CD4-positive, alpha-beta T cell treated with Interleukin-10 for 1 hour (primary cell): ENCODE measurements around the gene PEAK3.

Source experiments
- DNase-seq: peaks from one replicate; pipeline ENCODE4 v3.0.0-alpha.2; 2020

The PEAK3 gene

DNA sequence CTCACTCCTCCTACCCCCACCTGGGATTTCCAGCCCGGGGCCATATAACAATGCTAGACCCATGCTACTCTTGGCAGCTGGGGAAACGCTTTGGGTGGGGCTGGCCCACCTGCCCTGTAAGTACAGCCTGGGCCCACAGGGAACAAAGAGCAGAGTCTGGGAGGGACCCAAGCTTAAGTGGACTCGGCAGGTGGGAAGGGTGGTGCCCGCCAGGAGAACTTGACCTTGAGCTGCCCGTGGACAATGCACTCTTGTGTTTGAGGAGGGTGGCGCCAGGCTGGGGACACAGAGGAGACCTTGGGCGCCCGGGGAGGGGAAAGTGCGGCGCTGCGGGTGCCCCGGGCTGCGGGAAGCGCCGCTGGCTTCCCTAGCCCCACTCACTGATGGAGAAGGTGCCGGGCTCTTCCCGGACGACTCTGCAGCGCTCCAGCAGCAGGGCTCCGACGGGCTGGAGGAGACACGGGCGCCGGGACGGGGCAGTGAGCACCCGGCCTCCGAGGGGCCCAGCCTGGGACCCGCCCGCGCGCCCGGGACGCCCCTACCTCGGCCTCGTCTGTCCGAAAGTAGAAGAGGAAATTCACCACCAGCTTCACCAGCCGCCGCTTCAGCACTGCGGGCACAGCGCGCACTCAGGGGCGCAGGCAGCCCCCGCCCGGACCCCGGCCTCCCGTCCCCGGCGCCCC lies 46.5 kb downstream of the PEAK3 start:
- DNase-seq, result no peak

DNA sequence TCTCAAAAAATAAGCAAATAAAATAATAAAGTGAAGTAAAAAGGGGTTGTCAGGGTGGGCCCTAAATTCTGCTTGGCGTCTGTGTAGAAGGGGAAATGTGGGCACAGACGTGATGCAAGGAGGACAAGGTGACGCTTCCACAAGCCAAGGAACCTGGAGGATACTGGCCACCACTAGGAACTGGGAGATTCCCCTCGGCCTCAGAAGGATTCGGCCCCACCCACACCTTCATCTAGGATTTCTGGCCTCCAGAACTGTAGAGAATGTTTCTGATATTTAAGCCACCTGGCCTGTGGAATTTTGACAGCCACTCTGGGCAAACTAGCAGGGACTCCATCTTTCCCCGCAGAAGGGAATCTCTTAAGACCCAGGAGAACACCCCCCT lies 47.0 kb downstream of the PEAK3 start:
- no peak for DNase-seq

DNA sequence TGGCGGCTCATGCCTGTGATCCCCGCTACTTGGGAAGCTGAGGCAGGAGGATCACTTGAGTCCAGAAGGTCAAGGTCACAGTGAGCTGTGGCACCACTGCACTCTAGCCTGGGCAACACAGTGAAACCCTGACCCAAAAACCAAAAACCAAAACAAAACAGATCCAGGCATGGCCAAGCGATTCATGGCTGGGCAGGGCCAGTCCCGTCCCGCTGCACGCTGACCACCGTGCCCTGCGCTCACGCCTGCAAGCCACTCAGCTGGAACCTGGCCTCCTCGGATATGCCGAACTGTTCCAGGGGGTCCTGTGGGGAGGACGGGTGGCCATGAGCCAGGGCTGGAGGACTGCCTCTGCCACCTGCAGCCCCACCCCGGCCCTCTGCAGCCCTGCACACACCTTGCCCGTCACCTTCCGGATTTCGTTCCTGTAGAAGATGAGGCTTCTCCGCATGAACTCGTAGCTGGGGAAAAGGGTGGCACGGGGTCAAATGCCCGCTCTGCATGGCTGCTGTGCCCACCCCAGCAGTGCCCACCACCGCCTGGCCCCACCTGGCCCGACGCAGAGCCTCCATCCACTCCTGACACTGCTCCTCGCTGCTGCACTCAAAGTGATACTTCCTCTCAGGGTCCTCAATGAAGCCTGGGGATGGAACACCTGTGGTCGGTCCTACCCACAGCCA lies 48.2 kb downstream of the PEAK3 start:
- no peak for DNase-seq

DNA sequence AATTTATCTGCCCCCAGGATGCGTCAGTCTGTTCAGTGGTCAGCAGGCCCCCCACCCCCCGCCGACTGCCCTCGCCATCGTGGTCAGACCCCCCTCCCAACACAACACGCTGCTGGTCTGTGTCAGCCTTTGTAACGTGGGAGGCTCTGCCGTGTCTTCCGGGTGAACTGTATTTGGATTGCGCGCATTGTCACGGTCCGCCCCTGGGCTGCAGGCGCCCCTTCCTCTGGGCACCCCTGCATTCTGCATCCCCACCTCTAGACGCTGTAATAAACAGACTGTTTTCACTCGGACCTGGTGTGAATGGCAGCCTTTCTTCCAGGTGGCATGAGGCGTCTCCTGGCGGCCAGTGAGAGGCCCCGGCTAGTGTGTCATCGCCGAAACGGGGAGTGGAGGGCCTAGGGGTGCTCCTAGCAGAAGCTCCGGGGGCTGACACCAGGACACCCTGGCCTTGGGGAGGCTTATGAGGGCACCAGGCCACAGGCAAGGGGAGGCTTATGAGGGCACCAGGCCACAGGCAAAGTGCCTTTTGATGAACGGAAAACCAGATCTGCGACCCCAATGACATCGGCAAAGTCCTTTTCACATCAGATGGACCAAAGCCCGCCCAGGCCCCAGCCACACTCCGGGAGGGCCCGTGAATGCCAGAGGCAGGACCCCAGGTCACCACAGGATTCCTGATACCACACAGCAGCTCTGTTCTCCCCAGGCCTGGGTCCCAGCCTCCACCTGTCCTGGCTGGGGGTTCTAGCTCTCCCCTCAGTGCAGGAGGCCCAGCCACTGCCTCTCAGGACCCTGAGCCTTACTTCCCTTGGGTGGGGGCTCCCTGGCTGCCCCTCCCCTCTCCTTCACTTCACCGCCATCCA lies 49.5 kb downstream of the PEAK3 start:
- DNase-seq, result no peak

DNA sequence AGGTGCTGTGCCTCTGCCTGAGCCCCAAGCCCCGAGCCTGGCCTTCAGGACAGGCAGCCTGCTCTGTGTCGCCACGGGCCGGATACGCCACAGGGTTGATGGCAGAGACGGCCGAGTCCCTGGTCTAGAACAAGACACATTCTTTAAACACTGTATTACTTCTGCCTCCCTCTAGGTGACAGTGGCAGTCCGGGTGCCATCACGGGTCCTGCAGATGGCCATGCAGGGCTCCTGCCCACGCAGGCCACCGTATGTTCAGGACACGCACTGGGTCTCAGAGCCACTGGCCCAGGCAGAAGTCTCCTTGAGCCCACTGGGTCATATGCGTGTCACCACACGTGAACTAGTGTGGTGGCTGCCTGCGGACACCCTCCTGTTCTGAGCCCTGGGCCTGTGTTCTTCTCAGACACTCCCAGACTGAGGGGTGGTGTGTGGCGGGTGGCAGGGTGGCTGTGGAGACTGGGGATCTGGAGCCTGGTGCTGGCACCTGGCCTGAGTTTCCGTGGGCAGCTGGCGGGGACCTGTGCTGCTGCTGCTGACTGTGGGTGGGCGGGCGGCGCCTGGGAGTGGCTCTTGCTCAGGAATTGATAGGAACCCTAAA lies 50.3 kb downstream of the PEAK3 start:
- DNase-seq, result no peak

- DNase-seq, result no peak
These were observed 51.0 kb downstream of the PEAK3 start for GRCh38 chr19:2230807-2231533.

GRCh38 chr19:2230033-2230531 lies 51.9 kb downstream of the PEAK3 start:
- no peak for DNase-seq

- DNase-seq, result no peak
These were observed 52.6 kb downstream of the PEAK3 start for GRCh38 chr19:2229103-2230032.

DNA sequence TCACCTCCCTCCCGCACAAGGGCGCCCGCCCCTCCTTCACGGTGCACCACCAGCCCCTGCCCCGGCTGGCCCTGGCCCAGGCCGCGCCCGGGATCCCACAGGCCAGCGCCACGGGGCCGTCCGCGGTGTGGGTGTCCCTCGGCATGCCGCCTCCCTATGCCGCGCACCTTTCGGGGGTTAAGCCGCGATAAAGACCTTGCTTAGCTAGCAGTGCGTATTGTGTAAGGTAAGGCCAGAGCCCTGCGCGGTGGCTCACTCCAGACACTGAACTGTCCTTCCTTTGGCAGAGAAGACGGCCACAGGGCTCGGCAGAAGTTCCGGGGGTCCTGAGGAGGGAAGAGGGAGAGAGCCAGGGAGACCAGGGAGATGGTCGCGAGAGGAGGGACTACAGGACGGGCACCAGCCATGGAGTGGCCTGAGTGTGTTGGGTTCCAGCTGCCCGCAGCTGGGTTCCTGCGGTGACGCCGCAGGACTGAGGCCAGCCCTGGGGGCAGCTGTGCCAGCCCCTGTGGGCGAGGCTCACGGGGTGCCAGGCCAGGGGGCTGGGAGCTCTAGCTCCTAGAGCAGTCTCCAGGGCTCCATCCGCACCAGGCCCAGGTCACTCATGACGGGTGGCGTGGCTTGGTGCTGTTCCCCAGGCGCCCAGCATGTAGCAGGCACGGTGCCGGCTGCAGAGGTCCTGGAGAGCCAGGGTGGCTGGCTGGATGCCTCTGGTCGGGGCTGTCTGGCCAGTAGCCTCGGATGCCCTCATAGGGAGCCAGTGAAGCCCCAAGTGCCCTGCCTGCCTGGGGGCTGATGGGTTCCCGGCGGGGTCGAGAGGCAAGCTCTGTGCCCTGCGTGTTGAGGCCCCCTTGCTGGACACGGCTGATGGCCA lies 53.6 kb downstream of the PEAK3 start:
- no peak for DNase-seq

DNA sequence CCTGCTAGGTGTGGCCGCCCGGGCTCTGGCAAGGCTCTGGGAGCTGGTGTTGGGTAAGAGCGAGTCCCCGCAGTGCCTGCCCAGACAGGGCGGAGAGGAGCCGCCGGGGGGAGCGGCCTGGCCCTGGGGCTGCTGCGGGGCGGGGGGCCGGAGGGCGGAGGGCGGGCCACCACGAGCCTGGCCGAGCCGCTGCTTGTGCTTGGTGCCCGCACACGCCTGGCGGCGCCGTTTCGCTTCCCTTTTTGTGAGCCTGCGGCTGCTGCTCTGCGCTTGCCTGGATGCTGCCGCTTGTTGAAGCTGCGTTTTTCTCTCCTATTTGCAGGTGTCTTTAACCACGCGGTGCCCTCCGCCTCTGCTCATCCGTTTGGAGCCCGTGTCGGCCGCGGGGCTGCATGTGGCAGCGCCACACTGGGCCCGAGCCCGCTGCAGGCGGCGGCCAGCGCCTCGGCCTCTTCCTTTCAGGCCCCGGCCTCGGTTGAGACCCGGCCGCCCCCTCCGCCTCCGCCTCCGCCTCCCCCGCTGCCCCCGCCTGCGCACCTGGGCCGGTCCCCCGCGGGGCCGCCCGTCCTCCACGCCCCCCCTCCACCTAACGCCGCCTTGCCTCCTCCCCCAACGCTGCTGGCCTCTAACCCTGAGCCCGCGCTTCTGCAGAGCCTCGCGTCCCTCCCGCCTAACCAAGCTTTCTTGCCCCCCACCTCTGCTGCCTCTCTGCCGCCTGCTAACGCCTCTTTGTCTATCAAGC lies 54.4 kb downstream of the PEAK3 start:
- DNase-seq, result no peak

DNA sequence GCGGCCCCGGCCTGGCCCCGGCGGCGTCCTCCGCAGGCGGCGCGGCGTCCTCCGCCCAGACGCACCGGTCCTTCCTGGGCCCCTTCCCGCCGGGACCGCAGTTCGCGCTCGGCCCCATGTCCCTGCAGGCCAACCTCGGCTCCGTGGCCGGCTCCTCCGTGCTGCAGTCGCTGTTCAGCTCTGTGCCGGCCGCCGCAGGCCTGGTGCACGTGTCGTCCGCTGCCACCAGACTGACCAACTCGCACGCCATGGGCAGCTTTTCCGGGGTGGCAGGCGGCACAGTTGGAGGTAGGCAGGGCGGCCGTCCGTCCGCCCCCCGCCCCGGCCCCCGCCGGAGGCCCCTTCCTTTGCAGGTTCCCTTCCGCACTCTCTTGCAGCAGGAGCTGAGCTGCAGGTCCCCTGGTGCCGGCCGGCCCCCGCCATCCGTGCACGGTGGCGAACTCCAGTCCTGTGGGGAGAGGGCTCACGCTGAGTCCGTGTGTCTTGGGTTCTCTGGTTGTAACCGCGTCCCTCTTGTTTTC lies 55.1 kb downstream of the PEAK3 start:
- DNase-seq, result no peak

GRCh38 chr19:2226051-2226839 lies 55.7 kb downstream of the PEAK3 start:
- no peak for DNase-seq

- DNase-seq, result no peak
These were observed 56.4 kb downstream of the PEAK3 start for GRCh38 chr19:2225415-2226050.

DNA sequence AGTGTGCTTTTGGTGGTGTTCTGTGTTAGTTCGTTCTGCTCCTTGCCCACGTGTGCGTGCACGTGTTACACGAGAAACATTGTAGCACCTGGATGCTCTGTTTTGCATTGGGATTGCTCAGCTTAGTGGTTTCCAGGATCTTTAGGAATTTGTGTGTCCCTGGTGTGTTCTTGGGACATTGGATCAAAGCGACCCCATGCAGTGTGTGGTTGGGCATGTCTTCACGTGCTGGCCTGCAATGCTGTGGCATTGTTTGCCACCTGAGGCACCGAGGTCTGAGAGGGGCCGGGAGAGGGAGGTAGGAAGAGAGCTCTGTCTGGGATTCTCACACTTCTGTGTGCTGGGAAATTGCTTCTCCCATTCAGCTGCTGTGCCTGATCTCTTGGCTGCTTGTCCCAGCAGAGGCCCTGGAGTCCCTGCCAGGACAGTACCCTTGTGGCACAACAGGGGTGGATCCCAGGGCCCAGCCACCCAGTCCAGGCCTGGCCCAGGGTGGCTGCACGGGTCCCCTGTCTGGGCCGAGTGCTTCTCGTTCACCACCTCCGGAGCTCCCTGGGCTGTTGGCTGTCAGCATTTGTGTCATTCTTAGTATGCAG lies 57.1 kb downstream of the PEAK3 start:
- DNase-seq, result no peak
